BJ (cell line): Measurements from ENCODE around the gene MAL. TPM values are rescaled to one million over a fixed set of nuclear protein-coding genes. Genes with fewer than 3 reads are reported as not detected.

ENCODE experiments used
- CTCF ChIA-PET: fragments of 350-600 bp; formaldehyde crosslinking; extraction: SDS; loops from one replicate; lab custom pipeline; 2021; ENCODE audit warnings: antibody characterized with exemption, inconsistent platforms; lab: Yijun Ruan, JAX
- POLR2A ChIA-PET: fragments of 300-600 bp; sonication (Branson Sonifier 250); formaldehyde crosslinking; extraction: SDS; loops from one replicate; lab custom pipeline; 2021; ENCODE audit warnings: antibody characterized with exemption; lab: Charles Lee
- DNase-seq: peaks from one replicate; pipeline ENCODE4 v3.0.0-alpha.2; 2011; ENCODE audit warnings: low read depth
- H3K27me3 ChIP-seq: 2 replicates; pipeline ENCODE4 v1.6.0; 2011; ENCODE audit warnings: low read length; ENCODE audit not compliant: control insufficient read depth, insufficient read depth
- H3K36me3 ChIP-seq: 2 replicates; pipeline ENCODE4 v1.5.1; 2011; ENCODE audit warnings: low read length; ENCODE audit not compliant: control insufficient read depth, insufficient read depth
- H3K4me3 ChIP-seq: 2 replicates; pipeline ENCODE4 v1.5.1; 2011; ENCODE audit warnings: low read depth, mild to moderate bottlenecking, control low read depth, low read length
- polyA plus RNA-seq: library from polyadenylated mRNA; depleted of rRNA; stranded (reverse); fragments of >200 nt; gene quantifications from 2 replicates; pipeline ENCODE4 v1.2.3, GENCODE V29; 2011
- TF ChIP-seq, protein P1 (sequence below): IDR thresholded peaks from 2 replicates; pipeline ENCODE4 v1.5.1; 2011; ENCODE audit warnings: low read depth, mild to moderate bottlenecking, control low read depth, inconsistent platforms, low read length, moderate library complexity; ENCODE audit not compliant: insufficient read depth

Gene MAL
- polyA plus RNA-seq, 1 experiment = not detected

DNA sequence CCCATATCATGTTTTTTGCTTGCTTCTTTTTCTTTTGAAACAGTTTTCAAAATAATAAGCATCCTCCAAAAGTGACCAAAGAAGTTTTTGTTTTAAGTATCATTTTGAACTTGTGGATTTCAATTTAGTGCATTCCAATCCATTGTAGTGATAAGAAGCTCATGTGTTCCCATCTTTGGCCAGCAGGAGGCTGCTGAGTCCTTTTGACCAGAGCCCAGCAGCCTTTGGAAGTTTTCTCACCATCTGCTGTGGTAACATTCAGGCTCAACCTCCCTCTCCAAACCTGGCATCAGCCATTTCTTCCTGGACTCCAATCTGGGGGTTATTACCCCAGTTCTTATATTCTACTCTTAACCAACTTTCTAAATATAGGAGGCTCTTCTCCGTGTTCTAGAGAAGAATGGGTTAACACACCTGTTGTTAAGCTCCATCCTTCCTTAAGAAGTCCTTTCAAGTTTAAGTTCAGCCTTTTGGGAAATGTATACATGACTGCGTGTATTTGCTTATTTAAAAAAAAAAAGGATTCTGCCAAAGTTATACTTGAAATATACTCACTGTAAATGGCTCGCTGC is 39.0 kb upstream of the MAL start:
- ChIA-PET POLR2A (no interaction called here), CTCF (interaction anchor here (0.9 to 2.5 kb wide), 14 partner anchors 7 to 211 kb away, joined by 3 to 11 read pairs (median 4); no protein-coding TSS in a partner anchor)
- Histone ChIP-seq H3K27me3 (peaks cover 4% of the 10 kb centered on the region), H3K4me3 (no peak overlapping the region), H3K36me3 (no peaks in the 10 kb centered on the region)
- TF ChIP-seq, protein P1, sequence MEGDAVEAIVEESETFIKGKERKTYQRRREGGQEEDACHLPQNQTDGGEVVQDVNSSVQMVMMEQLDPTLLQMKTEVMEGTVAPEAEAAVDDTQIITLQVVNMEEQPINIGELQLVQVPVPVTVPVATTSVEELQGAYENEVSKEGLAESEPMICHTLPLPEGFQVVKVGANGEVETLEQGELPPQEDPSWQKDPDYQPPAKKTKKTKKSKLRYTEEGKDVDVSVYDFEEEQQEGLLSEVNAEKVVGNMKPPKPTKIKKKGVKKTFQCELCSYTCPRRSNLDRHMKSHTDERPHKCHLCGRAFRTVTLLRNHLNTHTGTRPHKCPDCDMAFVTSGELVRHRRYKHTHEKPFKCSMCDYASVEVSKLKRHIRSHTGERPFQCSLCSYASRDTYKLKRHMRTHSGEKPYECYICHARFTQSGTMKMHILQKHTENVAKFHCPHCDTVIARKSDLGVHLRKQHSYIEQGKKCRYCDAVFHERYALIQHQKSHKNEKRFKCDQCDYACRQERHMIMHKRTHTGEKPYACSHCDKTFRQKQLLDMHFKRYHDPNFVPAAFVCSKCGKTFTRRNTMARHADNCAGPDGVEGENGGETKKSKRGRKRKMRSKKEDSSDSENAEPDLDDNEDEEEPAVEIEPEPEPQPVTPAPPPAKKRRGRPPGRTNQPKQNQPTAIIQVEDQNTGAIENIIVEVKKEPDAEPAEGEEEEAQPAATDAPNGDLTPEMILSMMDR = peak; percentile 82
- peak; percentile 4 for DNase-seq

DNA sequence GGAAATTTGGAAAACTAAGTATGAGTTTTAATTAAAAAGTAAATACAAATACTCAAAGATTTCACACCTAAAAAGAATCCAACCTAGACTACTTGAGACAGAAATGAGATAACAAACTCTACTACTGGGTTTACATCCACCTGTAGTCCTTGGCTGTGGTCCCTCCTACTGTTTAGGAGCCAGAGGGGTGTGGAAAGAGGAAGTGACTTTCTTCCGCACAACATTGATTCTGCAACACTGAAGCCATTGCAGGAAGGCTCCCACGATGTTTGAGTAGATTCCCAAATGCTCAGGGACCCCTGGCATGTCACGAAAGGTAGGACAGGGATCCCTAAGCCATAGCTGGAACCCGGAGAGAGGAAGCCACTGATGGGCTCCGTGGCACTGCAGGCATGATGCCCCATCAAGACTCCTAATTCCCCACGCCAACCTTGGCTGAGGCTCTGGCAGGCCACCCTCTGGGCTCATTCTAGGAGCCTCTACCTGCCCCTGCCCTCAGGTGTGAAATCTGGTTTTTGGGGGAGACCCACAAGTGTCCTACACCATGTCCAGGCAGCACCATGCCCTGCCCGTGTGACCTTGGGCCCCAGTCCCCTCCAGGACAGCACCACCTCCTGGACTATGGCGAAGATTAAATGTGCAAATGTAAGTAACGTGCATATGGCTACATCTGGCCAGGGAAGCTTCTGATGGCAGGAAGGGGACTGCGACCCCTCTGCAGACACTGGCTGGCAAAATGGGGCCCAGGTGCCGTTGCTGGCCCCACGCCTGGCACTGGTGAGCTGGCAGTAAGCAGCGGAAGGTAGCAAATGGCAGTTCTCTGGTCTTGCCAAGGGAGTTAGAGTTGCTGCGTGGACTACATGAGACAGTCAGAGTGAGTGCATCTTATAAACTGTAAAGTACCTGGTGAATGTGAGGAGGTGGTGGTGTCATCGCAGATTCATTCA is 38.2 kb upstream of the MAL start:
- no peaks in the 10 kb centered on the region for H3K36me3 ChIP-seq
- H3K4me3 ChIP-seq = no peak overlapping the region
- peaks cover 4% of the 10 kb centered on the region for H3K27me3 ChIP-seq
- POLR2A ChIA-PET = no interaction called here
- CTCF ChIA-PET = interaction anchor here (1.0 to 2.5 kb wide), 9 partner anchors 9 to 35 kb away, joined by 3 to 11 read pairs (median 5); no protein-coding TSS in a partner anchor
- TF ChIP-seq, protein P1 = no peak
- DNase-seq = no peak

DNA sequence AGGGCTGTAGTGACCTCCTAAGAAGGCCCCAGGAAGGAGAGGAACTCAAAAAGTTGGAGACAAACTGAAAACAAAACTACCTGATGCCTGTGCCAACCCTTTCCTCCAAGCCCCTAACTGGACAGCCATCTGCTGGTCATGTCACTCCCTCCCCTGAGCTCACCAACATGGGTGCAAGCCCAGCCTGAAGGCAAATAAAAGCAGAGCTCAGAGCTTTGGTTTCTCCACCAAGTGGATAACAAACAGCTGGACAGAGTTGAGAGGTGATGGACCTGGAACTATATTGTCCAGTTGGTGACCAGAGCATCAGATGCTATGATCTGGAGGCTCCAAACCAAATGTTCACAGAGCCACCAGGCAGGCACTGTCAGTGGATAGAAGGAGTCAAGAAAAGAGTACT is 34.6 kb upstream of the MAL start:
- TF ChIP-seq, protein P1 = no peak
- ChIA-PET POLR2A (no interaction called here), CTCF (no interaction called here)
- Histone ChIP-seq H3K27me3 (peaks cover 6% of the 10 kb centered on the region), H3K36me3 (no peaks in the 10 kb centered on the region), H3K4me3 (no peak overlapping the region)
- no peak for DNase-seq

GRCh38 chr2:94992360-94992759 is 33.1 kb upstream of the MAL start:
- Histone ChIP-seq H3K4me3 (no peak overlapping the region), H3K36me3 (no peaks in the 10 kb centered on the region), H3K27me3 (peaks cover 8% of the 10 kb centered on the region)
- ChIA-PET CTCF (no interaction called here), POLR2A (no interaction called here)
- TF ChIP-seq, protein P1 = no peak
- no peak for DNase-seq
